Posterior cingulate gyrus (tissue), 11 donors: ENCODE data around the gene PGAM5.
"Not testable (repeated sequence)": the region's sequence is repeated elsewhere in the genome, so short reads cannot be mapped to it uniquely, and the experiment has no call there.

Experiments
- DNase-seq, 10 donors: peaks; one replicate each; pipeline versions ENCODE4 v3.0.0 to v3.0.0-alpha.2; 2020 to 2021; ENCODE audit warnings: mixed read lengths in 3 of 10
- intact Hi-C: fragments of 100-400 bp; cut with DNase I; formaldehyde crosslinking; loops from one replicate; pipeline ENCODE4 v1.15.1; 2023

Gene PGAM5

DNA sequence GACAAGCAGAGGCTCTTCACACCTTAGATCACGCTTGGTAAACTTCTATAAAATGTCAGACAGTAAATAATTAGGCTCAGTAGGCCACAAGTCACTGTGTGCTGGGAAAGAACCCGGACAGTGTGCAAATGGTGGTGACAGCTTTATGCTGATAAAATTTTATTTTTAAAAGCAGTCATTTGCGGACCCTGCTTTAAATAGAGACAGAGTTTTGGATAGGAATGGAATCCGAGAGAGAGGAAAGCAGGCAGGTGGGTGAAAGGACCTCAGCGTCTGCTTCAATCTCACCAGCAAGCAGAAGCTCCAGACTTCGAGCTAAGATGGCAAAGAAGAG lies 29.6 kb downstream of the PGAM5 start:
- intact Hi-C loops = no loop called here
- no peak for DNase-seq

DNA sequence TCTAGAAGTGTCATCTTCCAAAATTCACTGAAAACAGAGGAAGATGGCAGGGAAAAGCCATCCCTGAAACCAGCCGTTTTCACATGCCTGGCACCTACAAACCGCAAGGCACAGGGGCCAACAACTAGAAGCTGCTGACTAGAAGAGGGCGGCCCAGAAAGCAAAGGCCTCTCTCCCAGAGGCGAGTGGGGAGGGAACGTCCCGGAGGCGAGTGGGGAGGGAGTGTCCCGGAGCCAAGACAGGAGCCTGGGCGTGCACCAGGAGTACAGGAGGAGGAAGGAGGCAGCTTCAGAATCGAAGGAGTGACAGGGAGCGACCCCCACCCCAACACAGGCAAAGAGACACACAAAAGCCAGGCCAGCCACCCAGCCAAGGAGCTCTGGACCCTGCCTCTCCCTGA lies 30.0 kb downstream of the PGAM5 start:
- peak in 1 of 10 donors; percentile 11 for DNase-seq
- intact Hi-C loops = no loop called here

DNA sequence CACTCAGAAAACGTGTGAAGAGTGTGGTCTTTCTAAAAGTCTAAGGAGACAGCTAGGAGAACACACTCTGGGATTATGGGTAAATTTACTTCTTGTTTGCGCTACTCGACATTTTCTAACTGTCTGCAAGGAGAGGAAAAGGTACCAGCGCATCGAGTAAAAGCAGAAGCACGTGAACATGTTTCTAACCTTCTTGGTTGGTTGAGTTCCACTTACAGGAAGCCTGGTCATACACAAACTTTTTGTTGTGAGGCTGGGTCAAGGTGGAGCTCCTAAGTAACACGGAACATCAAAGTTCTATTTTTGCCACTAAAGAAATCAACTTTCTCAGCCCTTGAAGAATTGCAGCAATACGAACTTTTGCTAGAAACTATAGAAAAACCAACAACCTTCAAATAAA lies 31.0 kb downstream of the PGAM5 start:
- intact Hi-C loops = no loop called here
- no peak for DNase-seq

DNA sequence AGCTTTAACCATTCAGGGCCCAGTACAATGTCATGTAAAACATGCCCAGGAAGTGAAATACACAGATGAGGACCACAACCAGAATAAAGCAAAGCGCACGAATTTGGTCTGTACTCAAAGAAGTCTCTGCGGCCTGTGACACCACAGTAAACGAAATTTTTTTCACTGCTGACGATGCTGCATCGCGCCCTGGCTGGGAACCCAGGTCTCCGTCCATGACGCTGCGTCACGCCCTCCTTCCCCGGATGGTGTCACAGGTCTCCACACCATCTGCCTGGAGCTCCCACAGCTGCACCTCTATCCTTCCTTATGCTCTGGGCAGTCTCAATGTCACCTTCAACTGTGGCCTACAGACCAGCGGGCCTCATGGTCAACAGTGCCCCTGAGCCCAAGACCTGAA lies 33.2 kb downstream of the PGAM5 start:
- DNase-seq = peak in 2 of 10 donors; percentile 43 to 80
- intact Hi-C loops = no loop called here

DNA sequence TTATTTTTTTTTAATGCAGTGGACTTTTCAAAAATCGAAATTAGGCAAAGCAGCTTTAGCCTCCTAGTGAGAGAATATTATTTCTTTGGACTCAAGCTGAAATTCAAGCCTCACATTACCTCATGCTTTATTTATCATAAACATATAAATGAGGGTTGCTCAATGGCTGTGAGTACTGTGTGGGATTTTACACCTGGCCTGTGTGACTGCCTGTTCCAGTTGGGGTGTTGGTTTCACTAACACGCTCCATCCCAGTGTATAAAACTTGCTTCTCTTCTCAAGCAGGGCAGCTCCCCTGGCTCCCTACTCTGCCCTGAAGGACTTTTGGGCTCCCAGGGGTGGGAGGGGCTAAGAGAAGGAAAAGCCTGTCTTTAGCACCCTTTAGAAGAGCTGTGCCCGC lies 36.0 kb downstream of the PGAM5 start:
- intact Hi-C loops = no loop called here
- DNase-seq = no peak

DNA sequence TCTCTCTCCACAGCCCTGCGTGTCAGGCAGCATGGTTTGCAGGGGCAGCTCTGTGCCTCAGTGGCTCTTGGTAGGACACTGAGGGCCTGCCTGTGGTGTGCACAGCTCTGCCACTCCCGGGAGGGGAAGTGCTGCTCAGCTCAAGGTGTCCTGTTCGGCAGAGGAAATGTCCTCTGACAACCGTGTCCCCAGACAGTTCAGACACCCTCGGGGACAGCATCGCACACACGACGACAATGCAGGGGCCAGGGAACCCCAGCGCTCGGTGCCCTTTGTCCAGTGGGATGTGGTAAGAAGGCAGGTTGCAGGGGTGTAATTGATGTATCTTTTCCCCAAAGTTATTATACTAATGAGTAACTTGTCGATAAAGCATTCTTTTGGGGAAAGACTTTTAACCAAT lies 36.8 kb downstream of the PGAM5 start:
- intact Hi-C loops = no loop called here
- peak in 1 of 10 donors; percentile 65 for DNase-seq

DNA sequence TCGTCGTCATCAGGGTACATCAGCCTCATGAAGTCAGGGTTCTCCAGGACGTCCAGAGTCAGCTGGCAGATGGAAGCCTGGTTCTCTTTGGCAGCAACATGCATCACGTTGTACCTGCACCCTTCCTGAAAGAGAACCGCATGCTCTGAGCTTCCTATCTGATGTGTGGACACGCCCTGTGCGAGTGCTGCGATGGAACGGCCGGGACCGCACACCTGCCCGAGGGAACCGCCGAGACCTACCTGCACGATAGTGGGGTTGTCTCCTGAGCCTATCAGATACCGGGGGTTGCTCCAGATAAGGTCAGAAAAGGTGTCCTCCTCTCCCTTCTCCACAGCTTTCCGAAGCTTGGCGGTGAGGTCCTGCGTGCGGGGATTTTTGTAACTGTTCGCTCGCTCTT lies 37.3 kb downstream of the PGAM5 start:
- DNase-seq = no peak
- intact Hi-C loops = no loop called here

DNA sequence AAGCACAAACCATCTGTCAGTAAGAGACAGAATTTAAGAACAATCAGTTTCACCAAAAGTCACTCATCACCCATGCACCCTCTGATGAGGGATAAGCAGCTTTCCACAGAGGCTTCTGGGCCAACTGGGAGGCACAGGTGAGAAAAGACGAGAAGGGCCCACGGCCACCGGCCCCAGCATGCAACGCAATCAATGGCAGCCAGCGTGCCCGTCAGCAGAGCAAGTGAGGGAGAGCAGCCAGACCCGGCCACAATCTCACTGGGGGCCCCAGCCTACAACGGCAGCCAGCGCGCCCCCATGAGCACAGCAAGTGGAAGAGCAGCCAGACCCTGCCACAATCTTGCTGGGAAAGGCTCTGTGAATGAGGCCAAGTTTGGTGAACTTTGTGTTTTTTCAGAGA lies 37.7 kb downstream of the PGAM5 start:
- DNase-seq = no peak
- intact Hi-C loops = no loop called here

DNA sequence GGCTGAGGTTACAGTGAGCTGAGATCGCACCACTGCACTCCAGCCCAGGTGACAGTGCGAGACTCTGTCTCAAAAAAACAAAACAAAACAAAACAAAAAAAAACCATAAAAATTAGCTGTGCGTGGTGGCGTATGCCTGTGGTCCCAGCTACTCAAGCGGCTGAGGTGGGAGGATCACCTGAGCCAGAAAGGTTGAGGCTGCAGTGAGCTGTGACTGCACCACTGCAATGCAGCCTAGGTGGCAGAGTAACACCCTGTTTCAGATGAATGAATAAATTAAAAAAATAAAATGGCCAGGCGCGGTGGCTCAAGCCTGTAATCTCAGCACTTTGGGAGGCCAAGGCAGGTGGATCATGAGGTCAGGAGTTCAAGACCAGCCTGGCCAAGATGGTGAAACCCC lies 43.0 kb downstream of the PGAM5 start:
- DNase-seq, intact Hi-C loops: not testable (repeated sequence)

DNA sequence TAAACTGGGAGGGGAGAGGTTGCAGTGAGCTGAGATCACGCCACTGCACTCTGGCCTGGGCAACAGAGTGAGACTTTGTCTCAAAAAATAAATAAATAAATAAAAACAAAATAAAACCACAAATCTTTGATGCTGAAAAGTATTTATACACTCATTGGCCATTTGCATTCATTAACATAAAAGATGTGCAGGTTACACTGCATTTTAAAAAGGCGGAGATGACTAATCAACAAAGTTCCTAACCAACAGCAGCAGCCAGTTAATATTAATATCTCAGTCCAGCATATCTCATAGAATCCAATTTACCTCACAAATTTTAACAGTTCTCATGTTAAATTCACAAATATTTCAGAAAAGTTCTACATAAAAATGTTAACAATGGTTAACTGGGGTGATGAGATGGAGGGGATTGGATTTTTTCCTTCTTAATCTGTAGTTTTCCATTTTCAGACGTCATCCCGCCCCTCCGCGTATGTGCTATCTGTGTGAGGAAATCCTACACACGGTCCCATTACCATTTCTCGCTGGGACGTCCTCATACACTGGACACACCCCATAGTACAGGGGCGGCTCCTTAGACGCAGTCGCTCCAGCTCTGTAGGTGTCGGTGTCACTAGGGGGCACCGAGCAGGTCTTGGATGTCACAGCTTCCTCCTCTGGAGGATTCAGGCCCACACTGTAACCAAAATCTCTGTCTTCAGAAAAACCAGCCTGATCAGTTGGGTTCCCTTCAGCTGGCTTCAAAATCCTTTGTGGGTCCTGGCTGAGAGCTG lies 43.7 kb downstream of the PGAM5 start:
- intact Hi-C loops = no loop called here
- DNase-seq = peak in 1 of 10 donors; percentile 8

DNA sequence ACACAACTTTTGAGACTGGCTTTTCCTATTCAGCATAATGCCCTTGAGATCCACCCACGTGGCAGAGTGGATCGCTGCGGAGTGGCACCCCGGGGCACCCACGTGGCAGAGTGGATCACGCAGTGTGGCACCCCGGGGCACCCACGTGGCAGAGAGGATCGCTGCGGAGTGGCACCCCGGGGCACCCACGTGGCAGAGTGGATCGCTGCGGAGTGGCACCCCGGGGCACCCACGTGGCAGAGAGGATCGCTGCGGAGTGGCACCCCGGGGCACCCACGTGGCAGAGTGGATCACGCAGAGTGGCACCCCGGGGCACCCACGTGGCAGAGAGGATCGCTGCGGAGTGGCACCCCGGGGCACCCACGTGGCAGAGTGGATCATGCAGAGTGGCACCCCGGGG lies 48.2 kb downstream of the PGAM5 start:
- intact Hi-C loops = not testable (repeated sequence)
- DNase-seq = peak in 1 of 10 donors; percentile 17

DNA sequence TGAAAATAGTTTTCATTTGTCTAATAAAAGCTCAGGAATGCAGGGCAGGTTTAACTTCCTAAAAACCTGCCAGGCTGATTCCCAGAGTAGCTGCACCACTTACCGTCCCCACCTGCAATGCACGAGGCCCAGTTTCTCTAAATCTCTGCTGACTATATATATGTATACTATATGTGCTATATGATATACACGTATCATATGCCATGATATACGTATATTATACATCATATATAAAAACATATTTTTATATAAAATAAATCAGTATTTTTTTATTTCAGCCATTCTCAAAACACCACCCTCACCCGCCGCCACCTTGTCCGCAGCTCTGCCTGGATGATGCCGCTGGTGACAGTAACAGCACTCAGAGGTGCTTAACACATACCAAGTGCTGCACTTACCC lies 48.7 kb downstream of the PGAM5 start:
- DNase-seq = no peak
- intact Hi-C loops = no loop called here

DNA sequence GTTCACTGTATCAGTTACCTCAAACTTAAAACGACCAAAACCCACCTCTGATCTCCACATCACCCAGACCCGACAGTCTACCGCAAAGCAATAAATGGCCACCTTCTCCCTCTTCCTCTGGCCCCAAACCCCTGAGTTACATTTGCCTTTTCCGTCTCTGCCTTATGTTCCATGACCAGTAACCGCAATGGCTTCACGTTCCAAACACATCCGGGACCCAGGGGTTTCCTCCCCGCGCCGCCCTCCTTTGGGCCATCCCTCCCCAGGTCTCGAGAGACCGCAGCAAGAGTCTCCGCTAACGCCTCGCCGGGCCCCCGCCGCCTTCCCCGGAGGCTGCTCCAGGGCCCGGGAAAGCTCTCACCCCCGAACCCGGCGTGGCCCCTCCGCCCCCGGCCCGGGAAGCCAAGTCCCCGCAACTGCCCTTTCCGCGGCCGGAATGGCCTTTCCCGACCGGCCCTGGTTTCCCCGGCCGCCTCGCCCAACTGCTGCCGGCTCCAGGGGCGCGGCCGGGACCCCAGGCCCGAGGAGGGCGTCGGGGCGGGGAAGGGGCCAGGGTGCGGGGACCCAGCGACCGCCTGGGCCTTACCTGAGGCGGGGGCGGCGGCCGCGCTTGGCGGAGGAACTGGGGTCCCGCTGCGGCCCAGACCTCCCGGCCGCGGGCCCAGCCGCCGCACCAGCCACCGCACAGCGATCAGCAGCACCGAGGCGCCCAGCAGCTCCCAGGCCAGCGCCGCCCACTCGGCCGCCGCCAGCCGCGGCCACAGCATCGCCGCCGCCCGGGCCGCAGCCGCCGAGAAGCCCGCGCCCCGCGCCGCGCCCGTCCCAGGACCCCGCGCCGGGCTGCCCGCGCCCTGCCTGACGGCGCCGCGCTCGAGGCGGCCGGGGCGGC lies 50.6 kb downstream of the PGAM5 start, which contains the start of gene ANKLE2:
Gene ANKLE2, minus strand, starts transcription at position 801 of the 889 bp plus-strand sequence. Its CDS starts 34 bp downstream, at position 767.
- intact Hi-C loops = loop anchor here (5.0 to 10.0 kb wide), 2 partner anchors 46 to 126 kb away; partner anchors contain the start of genes CHFR and PGAM5
- DNase-seq = peak in 3 of 10 donors; percentile 10 to 91 (median 80)

DNA sequence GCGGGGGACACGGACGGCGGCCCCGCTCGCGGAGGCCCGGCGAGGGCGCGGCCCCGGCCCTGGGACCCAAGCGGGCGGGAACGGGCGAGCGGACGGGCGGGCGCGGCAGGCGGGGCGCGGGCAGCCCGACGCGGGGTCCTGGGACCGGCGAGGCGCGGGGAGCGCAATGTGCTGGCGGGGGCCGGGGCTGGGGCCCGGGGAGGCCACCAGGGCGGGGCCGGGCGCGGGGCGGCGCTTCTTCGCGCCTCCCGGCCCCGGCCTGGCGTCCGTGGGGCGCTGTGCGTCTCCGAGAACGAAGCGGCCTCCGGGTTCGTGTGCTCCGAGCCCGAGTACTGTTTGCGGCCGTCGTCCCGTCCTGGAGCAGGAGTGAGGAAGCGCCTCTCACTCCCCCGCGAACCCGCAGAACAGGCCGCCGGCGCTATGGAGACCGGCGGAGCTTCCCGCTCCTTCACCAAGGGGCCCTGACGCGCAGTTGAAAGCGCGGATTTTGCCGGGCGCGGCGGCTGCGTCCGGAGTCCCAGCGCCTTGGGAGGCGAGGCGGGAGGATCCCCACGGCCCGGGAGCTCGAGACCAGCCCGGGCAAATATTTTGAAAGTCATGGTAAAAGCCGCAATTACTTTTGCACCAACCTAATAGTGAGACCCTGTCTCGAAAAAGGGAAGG lies 51.4 kb downstream of the PGAM5 start:
- intact Hi-C loops = loop anchor here (5.0 to 10.0 kb wide), 2 partner anchors 47 to 125 kb away; partner anchors contain the start of genes CHFR and PGAM5
- DNase-seq = peak; percentile 64 to 97 (median 81)

DNA sequence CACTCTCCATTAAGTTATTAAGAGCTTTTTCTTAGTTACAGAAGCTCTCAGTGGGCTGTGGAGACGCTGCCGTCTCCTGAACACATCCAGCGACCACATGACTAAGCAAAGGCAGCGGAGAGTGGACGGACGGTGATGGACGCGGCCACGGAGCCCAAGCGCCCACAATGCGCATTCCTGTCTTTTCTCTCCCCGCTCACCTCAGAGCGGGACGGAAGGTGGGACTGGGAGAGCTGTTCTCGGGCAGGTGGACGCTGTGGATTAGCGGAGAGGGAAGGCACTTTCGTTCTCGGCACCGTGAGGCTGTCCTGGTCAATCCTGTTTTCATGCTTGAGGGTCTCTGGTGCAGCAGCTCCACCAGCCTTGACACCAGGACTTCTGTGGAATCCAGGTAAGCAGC lies 53.6 kb downstream of the PGAM5 start:
- DNase-seq = no peak
- intact Hi-C loops = loop anchor here (5.0 to 10.0 kb wide), 2 partner anchors 49 to 123 kb away; partner anchors contain the start of genes CHFR and PGAM5

DNA sequence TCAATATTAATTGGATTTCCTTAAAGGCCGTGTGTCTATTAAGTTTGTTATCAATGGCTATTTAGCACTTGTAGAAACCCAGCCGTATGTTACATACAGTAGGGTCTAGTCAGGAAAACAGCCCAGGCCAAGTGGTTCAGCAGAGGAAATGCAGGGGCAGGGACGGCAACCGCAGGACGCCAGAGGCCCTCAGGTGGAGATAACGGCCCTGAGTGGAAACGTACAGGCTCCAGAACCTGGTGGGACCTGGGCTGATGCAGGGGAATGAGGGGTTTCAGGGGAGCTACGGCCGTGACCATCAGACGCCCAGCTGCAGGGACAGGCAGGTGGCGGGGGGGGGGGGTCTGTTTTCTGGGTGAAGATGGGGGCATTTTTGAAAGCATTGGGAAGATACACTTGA lies 54.7 kb downstream of the PGAM5 start:
- DNase-seq = no peak
- intact Hi-C loops = loop anchor here (10.0 kb wide), 1 partner anchor 51 kb away; the partner anchor contains the start of gene PGAM5

DNA sequence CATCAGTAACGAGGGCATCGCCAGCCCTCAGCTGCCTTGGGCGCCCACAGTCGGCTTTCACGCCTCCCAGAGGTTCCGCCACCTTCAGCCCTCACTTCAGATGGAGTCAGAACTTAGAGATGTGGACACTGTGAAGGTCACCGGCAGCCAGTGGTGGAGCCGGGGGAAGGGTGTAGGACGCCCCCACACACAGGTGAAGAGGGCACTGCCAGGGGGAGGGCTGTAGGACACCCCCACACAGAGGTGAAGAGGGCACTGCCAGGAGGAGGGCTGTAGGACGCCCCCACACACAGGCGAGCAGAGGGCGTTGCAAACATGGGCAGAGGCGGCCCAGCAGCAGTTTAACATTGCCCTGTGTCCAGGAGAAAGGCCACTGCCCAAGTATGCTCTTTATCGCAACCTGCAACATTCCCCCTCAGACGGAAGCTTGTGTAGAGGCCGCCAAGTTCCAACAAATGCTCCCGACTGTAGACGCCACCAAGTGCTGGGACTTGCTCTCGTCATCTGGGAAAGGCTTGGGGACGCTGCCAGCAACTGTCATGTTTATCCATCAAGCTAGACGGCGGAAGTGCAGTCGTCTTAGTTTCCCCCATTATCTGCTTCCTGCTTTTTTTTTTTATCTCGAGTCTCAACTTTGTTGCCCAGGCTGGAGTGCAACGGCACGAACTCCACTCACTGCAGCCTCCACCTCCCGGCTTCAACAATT lies 55.9 kb downstream of the PGAM5 start:
- DNase-seq = peak in 2 of 10 donors; percentile 32 to 87
- intact Hi-C loops = loop anchor here (10.0 kb wide), 1 partner anchor 52 kb away; the partner anchor contains the start of gene PGAM5

DNA sequence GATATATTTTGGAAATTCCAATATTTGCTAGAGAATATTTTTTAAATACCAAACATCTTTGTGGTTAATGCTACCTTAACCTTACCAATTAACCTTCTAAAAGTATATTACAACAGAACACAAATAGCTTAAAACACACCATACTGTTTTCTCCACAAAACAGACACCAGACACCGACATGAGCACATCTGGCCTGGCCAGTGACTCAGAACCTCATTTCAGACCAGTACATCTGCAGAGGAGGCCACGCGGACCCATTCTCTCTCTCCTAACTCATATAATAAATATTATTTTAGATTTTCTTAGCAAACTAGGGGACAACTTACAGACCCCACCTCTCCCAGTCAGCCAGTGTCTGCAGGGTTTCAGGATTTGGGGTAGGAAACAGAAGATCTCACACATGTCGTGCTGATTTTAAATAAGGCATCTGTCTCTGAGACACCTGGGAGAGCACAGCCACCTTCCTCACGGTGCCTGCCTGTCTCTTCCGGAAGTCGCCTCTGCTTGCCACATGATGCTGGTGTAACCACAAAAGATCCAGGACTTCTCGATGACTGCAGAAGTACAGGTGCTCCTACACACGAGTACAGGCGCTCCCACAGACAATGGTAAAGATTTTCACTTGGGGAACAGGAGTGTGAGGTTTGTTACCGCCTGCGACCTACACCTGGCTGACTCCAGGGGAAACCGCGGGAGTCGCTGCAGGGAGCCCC lies 60.6 kb downstream of the PGAM5 start:
- intact Hi-C loops = no loop called here
- DNase-seq = no peak
